Activated CD4-positive, alpha-beta T cell treated with anti-CD3 and anti-CD28 coated beads for 48 hours (primary cell): ENCODE results near the gene INSIG1.

Source experiments
- DNase-seq: peaks from one replicate; pipeline ENCODE4 v3.0.0-alpha.2; 2020

Gene INSIG1

GRCh38 chr7:155352753-155353115, 55.1 kb downstream of the INSIG1 start:
- no peak for DNase-seq

DNA sequence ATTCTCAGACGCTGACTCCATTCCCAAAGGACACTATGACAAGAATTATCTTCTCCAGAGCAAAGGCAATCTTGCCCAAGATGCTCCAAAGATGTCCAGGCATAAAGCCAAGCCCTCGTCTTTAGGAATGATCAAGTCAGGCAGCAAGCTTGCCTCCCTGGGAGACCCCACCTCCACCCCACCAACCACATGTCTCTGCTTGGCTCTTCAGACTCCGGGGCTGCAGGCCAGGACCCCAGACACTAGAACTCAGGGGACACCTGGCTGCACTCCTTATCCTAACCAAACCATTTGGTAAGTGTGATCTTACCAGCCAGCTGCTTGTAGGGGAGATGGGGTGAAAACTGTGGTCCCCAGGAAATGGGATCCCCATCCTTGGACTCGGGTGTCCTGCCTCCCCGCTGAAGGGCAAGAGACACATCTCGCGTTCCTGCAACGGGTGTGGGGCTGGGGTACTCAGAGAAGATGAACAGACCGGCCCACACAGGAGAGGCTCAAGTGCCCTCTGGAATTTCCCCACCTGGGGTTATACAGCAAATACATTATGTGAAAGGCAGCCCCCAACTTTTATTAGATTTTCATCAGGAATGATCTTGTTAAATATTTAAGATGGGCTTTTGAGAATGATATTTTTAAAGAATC, 55.7 kb downstream of the INSIG1 start:
- DNase-seq: no peak

DNA sequence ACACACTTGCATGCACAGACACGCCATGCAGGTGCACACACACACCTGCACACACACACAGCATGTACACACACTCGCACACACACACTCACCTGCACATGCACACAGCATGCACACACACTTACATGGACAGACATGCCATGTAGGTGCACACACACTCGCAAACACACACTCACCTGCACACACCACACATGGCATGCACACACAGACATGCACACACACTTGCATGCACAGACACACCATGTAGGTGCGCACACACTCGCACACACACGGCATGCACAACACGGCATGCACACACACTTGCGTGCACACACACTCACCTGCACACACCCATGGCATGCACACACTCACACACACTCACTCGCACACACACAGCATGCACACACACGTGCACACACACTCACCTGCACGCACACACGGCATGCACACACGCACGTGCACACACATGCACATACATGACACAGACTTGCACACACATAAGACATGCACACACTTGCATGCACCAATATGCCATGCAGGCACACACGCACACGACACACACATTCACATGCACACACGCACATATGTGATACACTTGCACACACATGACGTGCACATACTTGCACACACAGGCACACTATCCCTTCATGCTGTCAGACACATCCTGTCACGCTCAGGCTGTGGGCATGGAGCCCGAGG, 56.8 kb downstream of the INSIG1 start:
- DNase-seq: no peak

- DNase-seq: no peak
Observed at GRCh38 chr7:155355176-155355575, 57.5 kb downstream of the INSIG1 start.

DNA sequence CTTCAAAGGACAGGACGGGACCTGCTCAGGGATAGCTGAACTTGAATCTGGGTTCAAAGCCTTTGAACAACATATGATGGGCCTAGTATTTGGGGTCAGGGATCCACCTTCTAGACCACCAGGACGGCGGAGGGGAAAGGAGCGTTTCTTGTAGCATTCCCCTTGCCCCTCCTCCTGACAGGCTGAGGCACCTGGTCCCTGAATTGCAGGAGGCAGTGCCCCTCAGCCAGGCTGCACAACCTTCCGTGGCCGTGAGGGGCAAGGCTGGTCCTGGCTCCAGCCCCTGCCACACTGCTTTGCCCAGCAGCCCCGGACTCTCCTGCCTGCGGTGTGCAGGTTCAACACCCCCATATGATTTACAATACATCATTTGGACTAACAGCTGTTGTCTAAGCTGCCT, 58.1 kb downstream of the INSIG1 start:
- no peak for DNase-seq

- no peak for DNase-seq
Observed at GRCh38 chr7:155356323-155357105, 58.8 kb downstream of the INSIG1 start.

- DNase-seq: no peak
Observed at GRCh38 chr7:155357573-155358041, 59.9 kb downstream of the INSIG1 start.

GRCh38 chr7:155358066-155358947, 60.6 kb downstream of the INSIG1 start:
- DNase-seq: no peak

DNA sequence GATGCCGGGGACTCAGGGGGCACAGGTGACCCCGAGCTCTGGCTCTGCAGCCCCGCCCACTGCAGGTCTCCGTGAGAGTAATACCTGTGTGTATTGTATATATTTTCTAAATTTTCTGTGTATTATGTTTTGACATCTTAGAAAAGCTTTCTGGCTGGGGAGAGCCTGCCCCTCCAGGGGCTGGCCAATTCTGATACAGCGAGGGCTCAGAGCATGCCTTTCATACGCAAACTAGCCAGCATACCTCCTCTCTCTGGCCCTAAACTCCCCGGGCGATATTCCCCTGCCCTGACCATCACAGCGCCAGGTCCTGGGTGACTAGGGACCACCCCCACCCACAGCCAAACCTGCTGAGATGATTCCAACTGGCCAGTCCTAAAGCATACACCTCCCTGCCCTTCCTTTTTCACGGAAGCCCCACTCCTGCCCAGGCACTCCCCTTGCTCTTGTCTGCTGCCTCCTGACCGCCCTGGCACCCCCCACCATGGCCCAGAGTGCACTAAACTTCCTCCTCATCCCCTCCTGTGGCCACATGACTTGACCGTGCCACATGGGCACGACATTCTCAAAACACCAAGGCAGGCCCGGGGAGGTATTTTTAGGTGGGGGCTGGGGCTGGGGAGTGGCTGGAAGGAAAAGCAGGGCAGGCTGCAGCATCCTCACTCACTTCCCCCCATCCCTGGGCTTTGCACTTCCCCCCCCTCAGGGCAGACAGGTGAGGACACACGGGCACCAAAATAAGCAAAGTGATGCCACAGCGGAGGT, 61.5 kb downstream of the INSIG1 start:
- no peak for DNase-seq
